Thyroid gland (tissue), 4 donors: ENCODE measurements around the gene SUGT1.

Experiments
- CTCF ChIP-seq, 6 experiments: fragments of 200-600 bp in 3 of 6; fragments of 450-650 bp in 3 of 6; sonication (generic) in 3 of 6; IDR thresholded peaks; one replicate each; pipeline ENCODE4 v1.5.1; 2016 to 2019; ENCODE audit warnings: antibody characterized with exemption in 6 of 6, mild to moderate bottlenecking in 2 of 6, inconsistent platforms in 1 of 6, moderate library complexity in 1 of 6
- POLR2A ChIP-seq, 2 donors: fragments of 450-650 bp; IDR thresholded peaks; one replicate each; pipeline ENCODE4 v1.6.1; 2017; ENCODE audit warnings: antibody characterized with exemption in 2 of 2, mild to moderate bottlenecking in 2 of 2, moderate library complexity in 1 of 2

DNA sequence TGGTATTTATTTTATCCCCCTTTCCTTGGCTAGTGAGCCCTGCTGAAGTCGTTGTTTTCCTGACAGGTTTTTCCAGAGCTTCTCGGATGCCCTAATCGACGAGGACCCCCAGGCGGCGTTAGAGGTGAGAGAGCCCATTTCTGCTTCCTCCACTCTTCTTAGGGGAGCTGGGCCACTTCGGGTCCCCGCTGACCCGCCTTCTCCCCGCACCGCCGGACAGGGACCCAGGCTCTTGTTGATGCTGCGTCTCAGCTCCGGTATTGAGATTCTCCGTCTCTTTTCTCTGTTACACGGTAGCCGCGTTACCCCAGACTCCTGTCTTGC is 306 bp downstream of the SUGT1 start:
- no peak for TF ChIP-seq POLR2A (IDR thresholded peaks at IDR 0.05)
- TF ChIP-seq CTCF (IDR thresholded peaks at IDR 0.05): peak in 1 of 6 experiments; percentile 74
